GM19463 (cell line): ENCODE data around the gene MXRA7.
"Not testable (repeated sequence)": the region's sequence is repeated elsewhere in the genome, so short reads cannot be mapped to it uniquely, and the experiment has no call there.

ENCODE experiments used
- ATAC-seq: cut with Tn5 transposase; IDR thresholded peaks from one replicate; pipeline ENCODE4 v1.9.1; 2021; ENCODE audit warnings: mild to moderate bottlenecking, moderate library complexity; ENCODE audit not compliant: unreplicated experiment

MXRA7 gene

GRCh38 chr17:76650504-76650903 lies 60.3 kb downstream of the MXRA7 start:
- ATAC-seq: no peak

- ATAC-seq: no peak
Measured at GRCh38 chr17:76646712-76647111, 64.1 kb downstream of the MXRA7 start.

GRCh38 chr17:76645481-76645880 lies 65.3 kb downstream of the MXRA7 start:
- ATAC-seq: no peak

- no peak for ATAC-seq
Measured at GRCh38 chr17:76644995-76645394, 65.8 kb downstream of the MXRA7 start.

GRCh38 chr17:76643553-76644148 lies 67.1 kb downstream of the MXRA7 start, which contains the start of gene ST6GALNAC1:
Gene ST6GALNAC1, minus strand, starts transcription at chr17:76643757. Its CDS starts 119 bp downstream, at chr17:76643638.
- no peak for ATAC-seq

- ATAC-seq: no peak
Measured at GRCh38 chr17:76642994-76643393, 67.8 kb downstream of the MXRA7 start.

GRCh38 chr17:76642032-76642561 lies 68.7 kb downstream of the MXRA7 start:
- ATAC-seq: no peak

GRCh38 chr17:76641501-76641900 lies 69.3 kb downstream of the MXRA7 start:
- ATAC-seq: no peak

- no peak for ATAC-seq
Measured at GRCh38 chr17:76640550-76641380, 70.0 kb downstream of the MXRA7 start.

- ATAC-seq: no peak
Measured at GRCh38 chr17:76638263-76638662, 72.5 kb downstream of the MXRA7 start.

- not testable (repeated sequence) for ATAC-seq
Measured at GRCh38 chr17:76636486-76637206, 74.1 kb downstream of the MXRA7 start.

GRCh38 chr17:76635659-76636360 lies 75.0 kb downstream of the MXRA7 start:
- ATAC-seq: no peak

GRCh38 chr17:76635039-76635438 lies 75.7 kb downstream of the MXRA7 start:
- no peak for ATAC-seq

GRCh38 chr17:76633628-76634328 lies 77.0 kb downstream of the MXRA7 start:
- no peak for ATAC-seq

- no peak for ATAC-seq
Measured at GRCh38 chr17:76631821-76632565, 78.8 kb downstream of the MXRA7 start.

GRCh38 chr17:76630151-76630550 lies 80.6 kb downstream of the MXRA7 start:
- no peak for ATAC-seq
